NB4 (cell line): ENCODE measurements around the gene IFNGR2.

Experiments used
- CTCF ChIP-seq: IDR thresholded peaks from one replicate; pipeline ENCODE4 v1.5.1; 2012; ENCODE audit warnings: low read depth, low read length
- MAX ChIP-seq: IDR thresholded peaks from 2 replicates; pipeline ENCODE4 v1.6.1; 2011; ENCODE audit warnings: low read depth, low read length

- TF ChIP-seq MAX, result no peak
- TF ChIP-seq CTCF, result no peak
Observed at GRCh38 chr21:33396951-33397350, 6.3 kb upstream of the IFNGR2 start.
